Measurements from ENCODE around the gene CDC20. TPM values are rescaled to one million over a fixed set of nuclear protein-coding genes. Genes with fewer than 3 reads are reported as not detected.

CDC20 gene
- total and polyA plus RNA-seq, 2 of the 8 experiments (the other 6 are each of a cell fraction or from before 2014, with no cell fraction given): 214 to 221 TPM

DNA sequence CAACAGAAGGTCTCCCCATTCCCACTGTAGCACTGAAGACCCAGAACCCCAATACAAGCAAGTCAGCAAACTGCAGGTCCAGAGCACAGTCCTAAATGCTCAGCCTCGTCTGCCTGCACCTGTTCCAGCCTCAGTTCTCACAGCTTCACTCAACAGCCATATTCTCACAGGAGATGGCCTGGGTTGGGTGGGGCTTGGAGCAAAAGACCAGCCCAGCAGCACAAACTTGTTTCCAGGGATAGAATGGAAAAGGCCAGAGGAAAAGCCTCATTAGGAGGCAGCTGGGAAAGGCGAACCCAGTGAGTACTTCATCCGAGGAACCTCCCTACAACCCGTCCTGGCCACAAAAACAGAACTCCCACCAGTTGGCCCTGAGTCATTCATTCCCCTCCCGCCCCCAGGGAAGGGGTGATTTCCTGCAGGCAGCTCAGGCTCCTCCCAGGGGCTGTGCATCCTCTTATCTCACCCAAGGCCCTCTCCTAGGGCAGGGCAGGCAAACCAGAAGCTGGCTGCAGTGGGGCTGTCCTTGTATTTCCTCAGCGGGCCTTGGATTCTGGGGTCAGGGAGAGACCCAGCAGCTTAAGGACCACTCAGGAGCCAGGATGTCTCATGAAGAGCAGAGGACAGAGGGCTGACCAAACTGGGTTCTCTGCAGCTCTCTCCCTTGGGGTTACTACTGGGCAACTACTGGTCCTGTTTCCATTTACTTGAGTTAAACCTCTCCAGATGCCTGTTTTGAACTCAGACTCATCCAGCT, 28.6 kb upstream of the CDC20 start:
- no peak for FAIRE-seq

More for the DNA sequence above, 28.6 kb upstream of the CDC20 start:
- DNase-seq (ENCODE audit: low read depth in 1 of 2, low spot score in 2 of 2): no peak
- H3K4me1 ChIP-seq (replicated peaks in 1 of 4; ENCODE audit: control insufficient read depth in 3 of 4, insufficient read depth in 4 of 4, low read length in 3 of 4): peaks cover 0 to 8% (median 3%) of the 10 kb centered on the region in 4 experiments; a peak in 3 of 7 replicates
- no peak overlapping the region for H3K18ac ChIP-seq (ENCODE audit: extremely low read depth, low read length)
- H3K14ac ChIP-seq (ENCODE audit: insufficient read length): no peak overlapping the region
- H4K20me1 ChIP-seq (replicated peaks in 1 of 2; ENCODE audit: control insufficient read depth in 1 of 2, insufficient read depth in 2 of 2, low read length in 2 of 2): no peaks in the 10 kb centered on the region
- WGBS, 2 experiments (ENCODE audit: extremely low coverage in 1 of 2, insufficient coverage in 1 of 2, insufficient read length in 1 of 2, insufficient replicate concordance in 2 of 2, low coverage in 1 of 2, low lambda C conversion rate in 2 of 2, missing lambda C conversion rate in 1 of 2): 63% methylated on average over 6 of the region's 6 CpGs; no CpG with 5 or more reads in 1 of the 2 experiments
- H3K27ac ChIP-seq (ENCODE audit: low read depth, low read length): no peak overlapping the region
- TF ChIP-seq GABPA (IDR thresholded peaks at IDR 0.05; ENCODE audit: borderline replicate concordance, insufficient read depth, low read length) (no peak), TAF1 (IDR thresholded peaks at IDR 0.05; ENCODE audit: low read depth, low read length) (0 out of 2 replicates have a peak, but pooled peaks have one; percentile 7)
- TF ChIP-seq, protein P1, sequence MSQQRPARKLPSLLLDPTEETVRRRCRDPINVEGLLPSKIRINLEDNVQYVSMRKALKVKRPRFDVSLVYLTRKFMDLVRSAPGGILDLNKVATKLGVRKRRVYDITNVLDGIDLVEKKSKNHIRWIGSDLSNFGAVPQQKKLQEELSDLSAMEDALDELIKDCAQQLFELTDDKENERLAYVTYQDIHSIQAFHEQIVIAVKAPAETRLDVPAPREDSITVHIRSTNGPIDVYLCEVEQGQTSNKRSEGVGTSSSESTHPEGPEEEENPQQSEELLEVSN (IDR thresholded peaks at IDR 0.05): no peak
- H3K27me3 ChIP-seq (replicated peaks in 1 of 4; ENCODE audit: control insufficient read depth in 3 of 4, extremely low read depth in 1 of 4, insufficient read depth in 3 of 4, low read length in 3 of 4): no peaks in the 10 kb centered on the region
- 0 out of 2 replicates have a peak overlapping the region, but pooled peaks have one; percentile 4 for H2BK5ac ChIP-seq (ENCODE audit: low read depth, low read length)
- no peak overlapping the region for H3K56ac ChIP-seq (replicated peaks; ENCODE audit: insufficient read length, low read depth, low read length)
- H4K5ac ChIP-seq (ENCODE audit: insufficient read length, low read depth, low read length): peak overlapping the region; percentile 10
- H3K4me3 ChIP-seq (ENCODE audit: extremely low read depth in 1 of 4, insufficient read depth in 2 of 4, low read depth in 3 of 4, low read length in 4 of 4): no peak overlapping the region
- H2BK120ac ChIP-seq (replicated peaks; ENCODE audit: low read depth, low read length): no peak overlapping the region
- H3K79me1 ChIP-seq (ENCODE audit: low read depth, low read length): no peaks in the 10 kb centered on the region
- CTCF ChIA-PET (ENCODE audit: partially characterized antibody): interaction anchor here (0.7 to 2.9 kb wide), 12 partner anchors 10 to 253 kb away, joined by 3 to 13 read pairs (median 3); partner anchors contain the start of genes C1orf210 and CDC20
- no peak overlapping the region for H3K9ac ChIP-seq (replicated peaks in 1 of 4; ENCODE audit: extremely low read depth in 1 of 4, low read depth in 3 of 4, low read length in 3 of 4)
- peak overlapping the region; percentile 2 for H3K4ac ChIP-seq (replicated peaks; ENCODE audit: insufficient read length, low read depth, low read length)
- H3K23me2 ChIP-seq (ENCODE audit: low read depth, low read length): no peaks in the 10 kb centered on the region
- H2BK12ac ChIP-seq (ENCODE audit: low read depth, low read length): no peak overlapping the region
- H3K23ac ChIP-seq (ENCODE audit: insufficient read length): no peak overlapping the region
- H2BK15ac ChIP-seq (ENCODE audit: low read length): 0 out of 2 replicates have a peak overlapping the region, but pooled peaks have one; percentile 6
- no peak overlapping the region for H2BK20ac ChIP-seq (ENCODE audit: low read length)
- peak overlapping the region; percentile 22 for H4K91ac ChIP-seq (replicated peaks; ENCODE audit: insufficient read length, low read length)
- H3K4me2 ChIP-seq (ENCODE audit: insufficient read depth in 1 of 2, low read depth in 2 of 2, low read length in 2 of 2): no peak overlapping the region
- H3K36me3 ChIP-seq (ENCODE audit: control insufficient read depth in 2 of 4, insufficient read depth in 4 of 4, low read length in 3 of 4): no peaks in the 10 kb centered on the region
- peak overlapping the region; percentile 56; the same call in 1 of the 2 replicates for H2AFZ ChIP-seq (ENCODE audit: low read length)
- no peak overlapping the region for H2AK5ac ChIP-seq (ENCODE audit: low read depth, low read length)
- POLR2A ChIA-PET (ENCODE audit: partially characterized antibody): interaction anchor here (0.9 to 2.8 kb wide), 6 partner anchors 10 to 60 kb away, joined by 3 to 12 read pairs (median 4); partner anchors contain the start of genes CDC20, ELOVL1 and TMEM125
- H3K79me2 ChIP-seq (ENCODE audit: control insufficient read depth in 1 of 2, insufficient read depth in 2 of 2, low read length in 2 of 2): no peaks in the 10 kb centered on the region
- H4K8ac ChIP-seq (ENCODE audit: extremely low read depth, insufficient read depth, low read length): no peak overlapping the region
- H3K9me3 ChIP-seq (ENCODE audit: insufficient read depth in 2 of 2, low read depth in 1 of 2, low read length in 1 of 2): peaks cover 0 to 10% of the 10 kb centered on the region in 2 experiments; a peak in 2 of 4 replicates

All from H1 (cell line).